HCEC 1CT (cell line): ENCODE results near the gene HSPA8.
A peak's percentile ranks its signal among the peaks of the same experiment; 100 is the strongest.

ENCODE experiments used
- DNase-seq: peaks from one replicate; pipeline ENCODE4 v3.0.0-alpha.2; 2017

Gene HSPA8

GRCh38 chr11:123046473-123047259 lies 15.3 kb downstream of the HSPA8 start:
- no peak for DNase-seq

- no peak for DNase-seq
These were observed 16.8 kb downstream of the HSPA8 start for GRCh38 chr11:123045101-123045500.

GRCh38 chr11:123041185-123041584 lies 20.8 kb downstream of the HSPA8 start:
- no peak for DNase-seq

- DNase-seq: no peak
These were observed 21.9 kb downstream of the HSPA8 start for GRCh38 chr11:123040111-123040432.

- no peak for DNase-seq
These were observed 26.1 kb downstream of the HSPA8 start for GRCh38 chr11:123035831-123036230.

GRCh38 chr11:123034597-123034996 lies 27.3 kb downstream of the HSPA8 start:
- DNase-seq: no peak

GRCh38 chr11:123033895-123034294 lies 28.0 kb downstream of the HSPA8 start:
- DNase-seq: no peak

GRCh38 chr11:123030517-123030916 lies 31.4 kb downstream of the HSPA8 start:
- no peak for DNase-seq

- DNase-seq: peak; percentile 67
These were observed 41.0 kb downstream of the HSPA8 start for GRCh38 chr11:123020968-123021367.

GRCh38 chr11:123018702-123019101 lies 43.2 kb downstream of the HSPA8 start:
- no peak for DNase-seq

- DNase-seq: no peak
These were observed 50.4 kb downstream of the HSPA8 start for GRCh38 chr11:123011510-123011909.
